T follicular helper cell (primary cell): Measurements from ENCODE around the gene FETUB.

Experiments used
- DNase-seq: peaks from one replicate; pipeline ENCODE4 v3.0.0-alpha.2; 2020; ENCODE audit warnings: low read depth
- total RNA-seq, 2 experiments: gene quantifications; one replicate each; lab custom pipeline; 2026; lab: John Stamatoyannopoulos, UW

The FETUB gene
- 0 reads per million in 2 experiments for total RNA-seq

- no peak for DNase-seq
These were observed at the start of gene FETUB for GRCh38 chr3:186639778-186640472. FETUB (plus strand) TSS chr3:186640399; CDS start chr3:186640461, 62 bp downstream.

- DNase-seq = no peak
These were observed 49.5 kb upstream of the FETUB start for GRCh38 chr3:186590580-186591295.

- DNase-seq = no peak
These were observed 47.5 kb upstream of the FETUB start for GRCh38 chr3:186592682-186593081.

- no peak for DNase-seq
These were observed 46.3 kb upstream of the FETUB start for GRCh38 chr3:186593862-186594261.

GRCh38 chr3:186594591-186595113, 45.5 kb upstream of the FETUB start:
- DNase-seq = no peak

- no peak for DNase-seq
These were observed 43.5 kb upstream of the FETUB start for GRCh38 chr3:186596568-186597287.

GRCh38 chr3:186598108-186598784, 42.0 kb upstream of the FETUB start:
- DNase-seq = no peak

- DNase-seq = no peak
These were observed 41.4 kb upstream of the FETUB start for GRCh38 chr3:186598794-186599141.

- DNase-seq = no peak
These were observed 40.9 kb upstream of the FETUB start for GRCh38 chr3:186599142-186599784.

GRCh38 chr3:186599785-186600166, 40.4 kb upstream of the FETUB start:
- no peak for DNase-seq

GRCh38 chr3:186600896-186601295, 39.3 kb upstream of the FETUB start:
- no peak for DNase-seq

GRCh38 chr3:186603159-186603558, 37.0 kb upstream of the FETUB start:
- DNase-seq = no peak

- no peak for DNase-seq
These were observed 35.1 kb upstream of the FETUB start for GRCh38 chr3:186605078-186605477.

GRCh38 chr3:186605561-186606545, 34.3 kb upstream of the FETUB start:
- DNase-seq = no peak

GRCh38 chr3:186608624-186609215, 31.5 kb upstream of the FETUB start:
- no peak for DNase-seq

GRCh38 chr3:186609247-186609868, 30.8 kb upstream of the FETUB start:
- DNase-seq = no peak

GRCh38 chr3:186612065-186612464, 28.1 kb upstream of the FETUB start:
- no peak for DNase-seq

GRCh38 chr3:186612721-186613636, 27.2 kb upstream of the FETUB start, which contains the start of gene AHSG:
AHSG (plus strand) TSS chr3:186613060; CDS start chr3:186613142, 82 bp downstream.
- no peak for DNase-seq
